ENCODE results near the gene SGCD. TPM values are rescaled to one million over a fixed set of nuclear protein-coding genes. Genes with fewer than 3 reads are reported as not detected.

SGCD gene
- total RNA-seq, 1 donor from 2014 or later = 0.33 TPM

GRCh38 chr5:156361436-156362109 lies 34.6 kb downstream of the SGCD start:
- Mint-ChIP-seq H3K27ac (ENCODE audit: unreplicated experiment) (no peak overlapping the region), H3K4me3 (no peak overlapping the region), H3K27me3 (ENCODE audit: low read depth) (peaks cover 4% of the 10 kb centered on the region), H3K9me3 (no peaks in the 10 kb centered on the region), H3K4me1 (no peaks in the 10 kb centered on the region), H3K36me3 (ENCODE audit: low read depth) (no peaks in the 10 kb centered on the region)
- DNase-seq (ENCODE audit: low read depth, low spot score) = no peak
- TF ChIP-seq CTCF (conservative IDR thresholded peaks at IDR 0.05) = no peak

- no peak for TF ChIP-seq CTCF (conservative IDR thresholded peaks at IDR 0.05)
- H3K27ac Mint-ChIP-seq (ENCODE audit: unreplicated experiment) = no peak overlapping the region
- H3K36me3 Mint-ChIP-seq (ENCODE audit: low read depth) = no peaks in the 10 kb centered on the region
- no peaks in the 10 kb centered on the region for H3K27me3 Mint-ChIP-seq (ENCODE audit: low read depth)
- no peaks in the 10 kb centered on the region for H3K4me1 Mint-ChIP-seq
- no peaks in the 10 kb centered on the region for H3K9me3 Mint-ChIP-seq
- no peak for DNase-seq (ENCODE audit: low read depth, low spot score)
- no peak overlapping the region for H3K4me3 Mint-ChIP-seq
Measured at GRCh38 chr5:156363861-156364260, 36.9 kb downstream of the SGCD start.

GRCh38 chr5:156366521-156366920 lies 39.6 kb downstream of the SGCD start:
- no peak for TF ChIP-seq CTCF (conservative IDR thresholded peaks at IDR 0.05)
- H3K9me3 Mint-ChIP-seq = no peaks in the 10 kb centered on the region
- H3K4me3 Mint-ChIP-seq = no peak overlapping the region
- H3K27me3 Mint-ChIP-seq (ENCODE audit: low read depth) = no peaks in the 10 kb centered on the region
- DNase-seq (ENCODE audit: low read depth, low spot score) = no peak
- no peaks in the 10 kb centered on the region for H3K36me3 Mint-ChIP-seq (ENCODE audit: low read depth)
- no peaks in the 10 kb centered on the region for H3K4me1 Mint-ChIP-seq
- H3K27ac Mint-ChIP-seq (ENCODE audit: unreplicated experiment) = no peak overlapping the region

- no peak overlapping the region for H3K27ac Mint-ChIP-seq (ENCODE audit: unreplicated experiment)
- H3K36me3 Mint-ChIP-seq (ENCODE audit: low read depth) = no peaks in the 10 kb centered on the region
- no peak overlapping the region for H3K4me3 Mint-ChIP-seq
Measured at GRCh38 chr5:156367597-156367996, 40.6 kb downstream of the SGCD start.

GRCh38 chr5:156375895-156376495 lies 49.0 kb downstream of the SGCD start:
- H3K27ac Mint-ChIP-seq (ENCODE audit: unreplicated experiment) = no peak overlapping the region
- H3K9me3 Mint-ChIP-seq = no peaks in the 10 kb centered on the region

More at GRCh38 chr5:156367597-156367996, 40.6 kb downstream of the SGCD start:
- no peak for DNase-seq (ENCODE audit: low read depth, low spot score)
- H3K4me1 Mint-ChIP-seq = no peaks in the 10 kb centered on the region
- no peaks in the 10 kb centered on the region for H3K9me3 Mint-ChIP-seq
- TF ChIP-seq CTCF (conservative IDR thresholded peaks at IDR 0.05) = no peak
- no peaks in the 10 kb centered on the region for H3K27me3 Mint-ChIP-seq (ENCODE audit: low read depth)

More at GRCh38 chr5:156375895-156376495, 49.0 kb downstream of the SGCD start:
- no peak for DNase-seq (ENCODE audit: low read depth, low spot score)
- Mint-ChIP-seq H3K36me3 (ENCODE audit: low read depth) (no peaks in the 10 kb centered on the region), H3K4me3 (no peak overlapping the region), H3K4me1 (no peaks in the 10 kb centered on the region), H3K27me3 (ENCODE audit: low read depth) (peaks cover 3% of the 10 kb centered on the region)
- no peak for TF ChIP-seq CTCF (conservative IDR thresholded peaks at IDR 0.05)
